HK-2 (cell line): ENCODE results near the gene EIPR1.

Experiments used
- DNase-seq: peaks from one replicate; pipeline ENCODE4 v3.0.0-alpha.2; 2018; ENCODE audit not compliant: unreplicated experiment

The EIPR1 gene

GRCh38 chr2:3267869-3268704 is 109.5 kb downstream of the EIPR1 start:
- no peak for DNase-seq

GRCh38 chr2:3266925-3267867 is 110.4 kb downstream of the EIPR1 start:
- no peak for DNase-seq

GRCh38 chr2:3265981-3266924 is 111.4 kb downstream of the EIPR1 start:
- DNase-seq = no peak

- DNase-seq = no peak
These were observed 112.1 kb downstream of the EIPR1 start for GRCh38 chr2:3265471-3265870.

GRCh38 chr2:3264010-3264744 is 113.4 kb downstream of the EIPR1 start:
- no peak for DNase-seq

GRCh38 chr2:3263487-3263886 is 114.1 kb downstream of the EIPR1 start:
- no peak for DNase-seq

GRCh38 chr2:3262437-3263388 is 114.9 kb downstream of the EIPR1 start:
- no peak for DNase-seq

- DNase-seq = no peak
These were observed 116.1 kb downstream of the EIPR1 start for GRCh38 chr2:3261511-3261910.

GRCh38 chr2:3260959-3261358 is 116.7 kb downstream of the EIPR1 start:
- DNase-seq = no peak

GRCh38 chr2:3257826-3258225 is 119.8 kb downstream of the EIPR1 start:
- no peak for DNase-seq

GRCh38 chr2:3257166-3257565 is 120.5 kb downstream of the EIPR1 start:
- peak; percentile 16 for DNase-seq

- no peak for DNase-seq
These were observed 121.0 kb downstream of the EIPR1 start for GRCh38 chr2:3256605-3257004.

- DNase-seq = no peak
These were observed 121.5 kb downstream of the EIPR1 start for GRCh38 chr2:3256157-3256556.

GRCh38 chr2:3254442-3254941 is 123.1 kb downstream of the EIPR1 start:
- no peak for DNase-seq

- DNase-seq = no peak
These were observed 123.6 kb downstream of the EIPR1 start for GRCh38 chr2:3253913-3254441.

GRCh38 chr2:3251946-3252345 is 125.7 kb downstream of the EIPR1 start:
- no peak for DNase-seq

GRCh38 chr2:3249476-3249962 is 128.1 kb downstream of the EIPR1 start:
- DNase-seq = no peak

- no peak for DNase-seq
These were observed 128.7 kb downstream of the EIPR1 start for GRCh38 chr2:3248754-3249475.
